Measurements from ENCODE around the gene MPND.

MPND gene

DNA sequence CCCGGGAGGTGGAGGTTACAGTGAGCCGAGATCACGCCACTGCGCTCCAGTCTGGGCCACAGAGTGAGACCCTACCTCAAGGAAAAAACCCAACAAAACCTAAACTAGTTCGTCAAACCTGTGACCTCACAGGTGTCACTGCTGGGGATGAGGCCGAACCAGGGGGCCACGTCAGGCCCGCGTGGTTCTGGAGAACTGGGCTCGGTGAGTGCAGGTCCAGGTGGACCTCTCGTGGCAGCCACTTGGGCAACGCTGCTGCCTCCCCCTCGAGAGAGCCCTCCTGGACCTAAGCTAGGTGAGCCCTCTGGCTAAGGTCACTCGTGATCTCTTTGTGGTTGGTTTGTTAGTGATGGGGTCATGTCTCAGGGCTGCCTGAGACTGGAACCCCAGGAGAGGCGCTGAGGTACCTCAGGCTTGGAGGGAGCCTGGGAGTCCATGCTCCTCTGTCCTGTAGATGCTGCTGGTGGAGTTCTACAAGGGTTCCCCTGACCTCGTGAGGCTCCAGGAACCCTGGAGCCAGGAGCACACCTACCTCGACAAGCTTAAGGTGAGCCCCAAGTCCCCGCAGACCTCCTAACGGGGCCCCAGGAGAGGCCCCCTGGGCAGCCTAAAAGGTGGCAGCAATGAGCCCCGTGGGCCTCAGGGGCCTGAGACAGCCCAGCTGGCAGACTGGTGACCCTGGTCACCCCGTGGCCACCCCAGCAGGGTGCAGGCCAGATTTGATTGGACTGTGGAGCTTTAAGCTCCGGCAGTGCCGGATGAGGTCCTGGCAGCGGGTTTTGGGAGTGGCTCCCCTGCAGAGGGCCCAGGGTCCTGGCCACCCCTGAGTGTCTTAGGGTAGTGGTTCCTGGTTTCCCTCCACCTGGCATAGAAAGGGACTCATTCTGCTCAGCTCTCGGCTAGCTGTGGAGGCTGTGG, 15.6 kb downstream of the MPND start:
- Histone ChIP-seq H2AFZ (ENCODE audit: low read depth) (no peak overlapping the region), H3K9ac (no peak overlapping the region), H3K4me1 (ENCODE audit: low read depth, poor library complexity, severe bottlenecking) (no peaks in the 10 kb centered on the region), H3K36me3 (ENCODE audit: insufficient read depth) (no peaks in the 10 kb centered on the region), H3K27ac (no peak overlapping the region), H3K79me2 (ENCODE audit: insufficient read depth, low read depth) (no peaks in the 10 kb centered on the region), H3K27me3 (ENCODE audit: insufficient read depth, low read depth) (no peaks in the 10 kb centered on the region), H3K4me3 (IDR thresholded peaks at IDR 0.05; ENCODE audit: insufficient read depth, low read depth, low read length) (no peak overlapping the region), H3K4me2 (no peak overlapping the region), H4K20me1 (ENCODE audit: insufficient read depth) (no peaks in the 10 kb centered on the region)
- TF ChIP-seq, protein P1, sequence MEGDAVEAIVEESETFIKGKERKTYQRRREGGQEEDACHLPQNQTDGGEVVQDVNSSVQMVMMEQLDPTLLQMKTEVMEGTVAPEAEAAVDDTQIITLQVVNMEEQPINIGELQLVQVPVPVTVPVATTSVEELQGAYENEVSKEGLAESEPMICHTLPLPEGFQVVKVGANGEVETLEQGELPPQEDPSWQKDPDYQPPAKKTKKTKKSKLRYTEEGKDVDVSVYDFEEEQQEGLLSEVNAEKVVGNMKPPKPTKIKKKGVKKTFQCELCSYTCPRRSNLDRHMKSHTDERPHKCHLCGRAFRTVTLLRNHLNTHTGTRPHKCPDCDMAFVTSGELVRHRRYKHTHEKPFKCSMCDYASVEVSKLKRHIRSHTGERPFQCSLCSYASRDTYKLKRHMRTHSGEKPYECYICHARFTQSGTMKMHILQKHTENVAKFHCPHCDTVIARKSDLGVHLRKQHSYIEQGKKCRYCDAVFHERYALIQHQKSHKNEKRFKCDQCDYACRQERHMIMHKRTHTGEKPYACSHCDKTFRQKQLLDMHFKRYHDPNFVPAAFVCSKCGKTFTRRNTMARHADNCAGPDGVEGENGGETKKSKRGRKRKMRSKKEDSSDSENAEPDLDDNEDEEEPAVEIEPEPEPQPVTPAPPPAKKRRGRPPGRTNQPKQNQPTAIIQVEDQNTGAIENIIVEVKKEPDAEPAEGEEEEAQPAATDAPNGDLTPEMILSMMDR (conservative IDR thresholded peaks at IDR 0.05; ENCODE audit: low read depth, low read length): no peak

DNA sequence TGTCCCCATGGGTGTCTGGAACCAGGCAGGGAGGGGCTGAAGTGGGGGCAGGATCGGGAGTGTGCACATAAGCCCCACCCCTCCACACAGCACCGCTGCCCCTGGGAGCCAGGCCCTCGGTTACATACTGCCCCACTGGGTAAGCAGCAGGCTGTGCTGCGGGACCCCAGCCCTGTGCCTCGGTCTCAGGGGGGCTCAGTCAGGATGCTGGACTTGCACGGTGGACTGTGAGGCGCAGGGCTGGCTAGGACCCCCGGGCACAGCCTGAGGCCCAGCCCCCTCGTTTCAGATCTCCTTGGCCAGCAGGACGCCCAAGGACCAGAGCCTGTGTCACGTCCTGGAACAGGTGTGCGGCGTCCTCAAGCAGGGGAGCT, 16.3 kb downstream of the MPND start:
- H4K20me1 ChIP-seq (ENCODE audit: insufficient read depth): no peaks in the 10 kb centered on the region
- no peak overlapping the region for H3K4me3 ChIP-seq (IDR thresholded peaks at IDR 0.05; ENCODE audit: insufficient read depth, low read depth, low read length)
- no peaks in the 10 kb centered on the region for H3K79me2 ChIP-seq (ENCODE audit: insufficient read depth, low read depth)
- H3K4me1 ChIP-seq (ENCODE audit: low read depth, poor library complexity, severe bottlenecking): no peaks in the 10 kb centered on the region
- no peak overlapping the region for H3K9ac ChIP-seq
- H3K4me2 ChIP-seq: no peak overlapping the region
- H3K27ac ChIP-seq: no peak overlapping the region
- no peaks in the 10 kb centered on the region for H3K27me3 ChIP-seq (ENCODE audit: insufficient read depth, low read depth)
- H2AFZ ChIP-seq (ENCODE audit: low read depth): no peak overlapping the region
- TF ChIP-seq, protein P1 (conservative IDR thresholded peaks at IDR 0.05; ENCODE audit: low read depth, low read length): no peak
- no peaks in the 10 kb centered on the region for H3K36me3 ChIP-seq (ENCODE audit: insufficient read depth)

DNA sequence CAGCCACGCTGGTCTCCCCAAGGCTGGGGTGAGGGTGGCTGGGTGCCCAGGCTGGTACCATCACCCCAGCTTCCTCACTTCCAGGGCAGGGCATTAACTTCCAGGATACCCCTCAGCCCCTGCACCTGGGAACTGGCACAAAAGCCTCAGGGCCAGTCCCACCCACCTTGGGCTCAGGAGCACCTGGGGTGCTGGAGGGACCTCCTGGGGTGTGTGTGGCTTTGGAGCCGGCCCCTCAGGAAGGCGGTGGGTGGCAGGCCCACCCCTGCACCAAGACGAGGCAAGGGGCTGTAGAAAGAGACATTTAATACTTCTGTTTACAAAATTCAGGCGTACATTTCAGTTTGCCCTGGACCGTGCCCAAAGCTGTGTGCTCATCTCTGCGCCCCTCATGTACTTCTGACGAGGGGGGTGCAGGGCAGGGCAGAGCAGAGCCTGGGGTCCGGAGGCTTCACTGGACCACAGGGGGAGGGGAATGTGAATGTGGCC, 16.8 kb downstream of the MPND start:
- TF ChIP-seq, protein P1 (conservative IDR thresholded peaks at IDR 0.05; ENCODE audit: low read depth, low read length): no peak
- Histone ChIP-seq H3K4me3 (IDR thresholded peaks at IDR 0.05; ENCODE audit: insufficient read depth, low read depth, low read length) (no peak overlapping the region), H3K4me1 (ENCODE audit: low read depth, poor library complexity, severe bottlenecking) (no peaks in the 10 kb centered on the region), H3K27ac (no peak overlapping the region), H3K27me3 (ENCODE audit: insufficient read depth, low read depth) (no peaks in the 10 kb centered on the region), H3K36me3 (ENCODE audit: insufficient read depth) (no peaks in the 10 kb centered on the region), H2AFZ (ENCODE audit: low read depth) (no peak overlapping the region), H3K9ac (no peak overlapping the region), H4K20me1 (ENCODE audit: insufficient read depth) (no peaks in the 10 kb centered on the region), H3K4me2 (no peak overlapping the region), H3K79me2 (ENCODE audit: insufficient read depth, low read depth) (no peaks in the 10 kb centered on the region)

DNA sequence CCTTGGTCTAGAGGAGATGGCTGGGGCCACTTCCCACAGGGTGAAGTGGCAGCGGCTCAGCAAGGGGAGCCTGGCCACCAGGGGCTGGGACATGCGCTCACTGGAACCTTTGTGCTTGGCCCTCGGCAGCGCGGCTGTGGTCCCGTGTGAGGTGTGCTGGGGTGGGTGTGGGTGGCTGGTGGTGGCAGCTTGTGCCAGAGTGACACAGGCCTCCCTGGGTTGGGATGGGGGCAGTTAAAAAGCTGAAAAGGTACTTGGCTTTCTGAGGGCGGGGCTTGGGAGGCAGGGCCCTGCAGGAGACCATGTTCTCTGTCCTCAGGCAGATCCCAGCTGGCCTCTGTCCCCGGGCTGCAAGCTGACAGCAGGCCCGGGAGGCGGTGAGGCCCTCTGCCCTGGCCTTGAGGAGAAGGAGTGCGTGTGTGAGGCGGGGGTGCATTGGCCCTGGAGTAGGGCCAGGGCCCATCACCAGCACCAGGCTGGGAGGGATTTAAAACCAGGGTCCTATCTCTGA, 17.3 kb downstream of the MPND start:
- Histone ChIP-seq H3K27ac (no peak overlapping the region), H4K20me1 (ENCODE audit: insufficient read depth) (no peaks in the 10 kb centered on the region), H3K9ac (no peak overlapping the region), H3K4me1 (ENCODE audit: low read depth, poor library complexity, severe bottlenecking) (no peaks in the 10 kb centered on the region), H2AFZ (ENCODE audit: low read depth) (no peak overlapping the region), H3K4me2 (no peak overlapping the region), H3K4me3 (IDR thresholded peaks at IDR 0.05; ENCODE audit: insufficient read depth, low read depth, low read length) (no peak overlapping the region), H3K36me3 (ENCODE audit: insufficient read depth) (no peaks in the 10 kb centered on the region), H3K79me2 (ENCODE audit: insufficient read depth, low read depth) (no peaks in the 10 kb centered on the region), H3K27me3 (ENCODE audit: insufficient read depth, low read depth) (no peaks in the 10 kb centered on the region)
- TF ChIP-seq, protein P1 (conservative IDR thresholded peaks at IDR 0.05; ENCODE audit: low read depth, low read length): no peak

All from KMS-11 (cell line).